ENCODE data around the gene PAGE2B. TPM values are rescaled to one million over a fixed set of nuclear protein-coding genes. Genes with fewer than 3 reads are reported as not detected.
A peak's percentile ranks its signal among the peaks of the same experiment; 100 is the strongest.
"Not testable (repeated sequence)": the region's sequence is repeated elsewhere in the genome, so short reads cannot be mapped to it uniquely, and the experiment has no call there.

The PAGE2B gene
- total RNA-seq, 6 experiments from 2014 or later, result not detected

- Mint-ChIP-seq H3K4me3 (no peak overlapping the region), H3K9me3 (no peaks in the 10 kb centered on the region), H3K27ac (no peak overlapping the region), H3K36me3 (ENCODE audit: low read depth) (no peaks in the 10 kb centered on the region), H3K27me3 (ENCODE audit: insufficient read depth) (peaks cover 4% of the 10 kb centered on the region), H3K4me1 (ENCODE audit: low read depth) (peaks cover 9% of the 10 kb centered on the region; the same call in 1 of the 2 replicates)
- DNase-seq, result no peak
- TF ChIP-seq, protein P1, sequence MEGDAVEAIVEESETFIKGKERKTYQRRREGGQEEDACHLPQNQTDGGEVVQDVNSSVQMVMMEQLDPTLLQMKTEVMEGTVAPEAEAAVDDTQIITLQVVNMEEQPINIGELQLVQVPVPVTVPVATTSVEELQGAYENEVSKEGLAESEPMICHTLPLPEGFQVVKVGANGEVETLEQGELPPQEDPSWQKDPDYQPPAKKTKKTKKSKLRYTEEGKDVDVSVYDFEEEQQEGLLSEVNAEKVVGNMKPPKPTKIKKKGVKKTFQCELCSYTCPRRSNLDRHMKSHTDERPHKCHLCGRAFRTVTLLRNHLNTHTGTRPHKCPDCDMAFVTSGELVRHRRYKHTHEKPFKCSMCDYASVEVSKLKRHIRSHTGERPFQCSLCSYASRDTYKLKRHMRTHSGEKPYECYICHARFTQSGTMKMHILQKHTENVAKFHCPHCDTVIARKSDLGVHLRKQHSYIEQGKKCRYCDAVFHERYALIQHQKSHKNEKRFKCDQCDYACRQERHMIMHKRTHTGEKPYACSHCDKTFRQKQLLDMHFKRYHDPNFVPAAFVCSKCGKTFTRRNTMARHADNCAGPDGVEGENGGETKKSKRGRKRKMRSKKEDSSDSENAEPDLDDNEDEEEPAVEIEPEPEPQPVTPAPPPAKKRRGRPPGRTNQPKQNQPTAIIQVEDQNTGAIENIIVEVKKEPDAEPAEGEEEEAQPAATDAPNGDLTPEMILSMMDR (IDR thresholded peaks at IDR 0.05), result no peak
Measured at GRCh38 chrX:55029291-55029690, 45.5 kb upstream of the PAGE2B start.

- H3K9me3 Mint-ChIP-seq, result no peaks in the 10 kb centered on the region
- TF ChIP-seq, protein P1 (IDR thresholded peaks at IDR 0.05), result no peak
- no peak within 1 kb of the TSS for H3K4me3 Mint-ChIP-seq
- H3K4me1 Mint-ChIP-seq (ENCODE audit: low read depth), result peaks cover 9% of the 10 kb centered on the region; the same call in 1 of the 2 replicates
- H3K27ac Mint-ChIP-seq, result no peak within 1 kb of the TSS
- no peak for DNase-seq
- H3K36me3 Mint-ChIP-seq (ENCODE audit: low read depth), result no peaks in the 10 kb centered on the region
- H3K27me3 Mint-ChIP-seq (ENCODE audit: insufficient read depth), result peaks cover 4% of the 10 kb centered on the region
Measured at GRCh38 chrX:55030271-55031205, 44.3 kb upstream of the PAGE2B start, which contains the start of gene ALAS2. Gene ALAS2, minus strand, starts transcription at chrX:55030977. Its CDS starts 4,977 bp downstream, at chrX:55026000.

- Mint-ChIP-seq H3K4me3 (no peak overlapping the region), H3K36me3 (ENCODE audit: low read depth) (no peaks in the 10 kb centered on the region), H3K27me3 (ENCODE audit: insufficient read depth) (no peaks in the 10 kb centered on the region; the same call in none of the 2 replicates), H3K27ac (no peak overlapping the region), H3K4me1 (ENCODE audit: low read depth) (no peaks in the 10 kb centered on the region), H3K9me3 (no peaks in the 10 kb centered on the region)
- no peak for DNase-seq
- TF ChIP-seq, protein P1 (IDR thresholded peaks at IDR 0.05), result no peak
Measured at GRCh38 chrX:55033429-55033828, 41.4 kb upstream of the PAGE2B start.

DNA sequence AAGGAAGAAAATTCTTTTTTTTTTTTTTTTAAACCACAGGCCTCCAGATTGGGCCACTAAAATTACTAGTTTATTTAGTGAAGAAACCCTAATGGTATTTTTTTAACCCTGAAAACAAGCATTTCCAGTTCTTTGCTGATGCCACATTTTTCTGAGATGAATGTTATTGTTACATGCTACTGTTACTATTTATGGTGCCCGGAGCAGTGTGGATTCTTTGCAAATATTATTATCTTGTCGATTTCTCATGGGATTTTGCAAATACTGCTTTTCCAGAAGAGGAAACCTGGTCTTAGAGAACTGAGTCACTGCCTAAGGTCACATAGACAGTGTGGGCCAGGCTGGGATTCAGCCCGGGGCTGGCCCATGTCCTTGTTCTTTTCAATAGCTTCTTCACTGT lies 35.4 kb upstream of the PAGE2B start:
- H3K27me3 Mint-ChIP-seq (ENCODE audit: insufficient read depth), result no peaks in the 10 kb centered on the region
- TF ChIP-seq, protein P1 (IDR thresholded peaks at IDR 0.05), result no peak
- H3K4me1 Mint-ChIP-seq (ENCODE audit: low read depth), result peaks cover 11% of the 10 kb centered on the region
- peak overlapping the region; percentile 36; the same call in 1 of the 2 replicates for H3K27ac Mint-ChIP-seq
- no peaks in the 10 kb centered on the region for H3K9me3 Mint-ChIP-seq
- no peak overlapping the region for H3K4me3 Mint-ChIP-seq
- DNase-seq, result peak; percentile 30
- H3K36me3 Mint-ChIP-seq (ENCODE audit: low read depth), result no peaks in the 10 kb centered on the region

DNA sequence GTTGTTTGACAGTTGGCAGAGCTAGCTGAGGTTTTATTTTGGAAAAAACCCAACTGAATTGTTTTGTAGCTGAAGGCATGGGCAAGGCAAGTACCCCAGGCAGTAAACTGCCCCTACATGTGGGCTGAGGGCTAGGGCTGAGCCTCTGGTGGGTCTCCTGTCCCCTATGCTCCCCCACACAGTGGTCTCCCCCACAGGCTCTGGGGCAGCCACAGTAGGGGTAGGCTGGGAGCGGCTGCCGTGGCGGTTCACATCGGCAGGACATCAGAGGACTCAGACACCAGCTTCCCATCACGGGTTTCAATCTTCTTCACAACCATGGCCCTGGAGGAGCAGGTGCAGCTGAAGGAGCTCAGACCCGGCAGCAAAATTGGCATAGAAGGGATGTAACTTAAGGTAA lies 33.3 kb upstream of the PAGE2B start:
- H3K27me3 Mint-ChIP-seq (ENCODE audit: insufficient read depth), result no peaks in the 10 kb centered on the region
- H3K27ac Mint-ChIP-seq, result no peak overlapping the region
- H3K9me3 Mint-ChIP-seq, result no peaks in the 10 kb centered on the region
- H3K4me3 Mint-ChIP-seq, result no peak overlapping the region
- peaks cover 11% of the 10 kb centered on the region for H3K4me1 Mint-ChIP-seq (ENCODE audit: low read depth)
- H3K36me3 Mint-ChIP-seq (ENCODE audit: low read depth), result no peaks in the 10 kb centered on the region
- TF ChIP-seq, protein P1 (IDR thresholded peaks at IDR 0.05), result no peak
- DNase-seq, result no peak

- H3K4me1 Mint-ChIP-seq (ENCODE audit: low read depth); DNase-seq; H3K27ac Mint-ChIP-seq; H3K36me3 Mint-ChIP-seq (ENCODE audit: low read depth); H3K27me3 Mint-ChIP-seq (ENCODE audit: insufficient read depth); H3K4me3 Mint-ChIP-seq; H3K9me3 Mint-ChIP-seq: not testable (repeated sequence)
Measured at GRCh38 chrX:55050599-55050998, 24.2 kb upstream of the PAGE2B start.

Measured in HFFc6 (cell line).